ENCODE data around the gene AMD1.

Gene AMD1

DNA sequence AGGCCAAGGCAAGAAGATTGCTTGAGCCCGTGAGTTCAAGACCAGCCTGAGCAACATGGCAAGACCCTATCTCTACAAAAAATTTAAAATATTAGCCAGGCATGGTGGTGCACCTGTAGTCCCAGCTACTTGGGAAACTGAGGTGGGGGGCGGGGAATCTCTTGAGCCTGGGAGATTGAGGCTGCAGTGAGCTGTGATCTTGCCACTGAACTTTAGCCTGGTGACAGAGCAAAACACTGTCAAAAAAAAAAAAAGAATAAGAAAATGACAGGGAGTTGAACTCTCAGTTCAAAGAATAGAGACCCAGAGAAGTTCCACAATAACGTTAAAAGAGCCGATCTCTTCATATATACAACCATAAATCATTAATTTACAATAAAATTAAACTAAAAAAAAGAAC lies 24.8 kb upstream of the AMD1 start:
- H3K4me3 ChIP-seq (ENCODE audit: control insufficient read depth, low read depth, low read length) = no peak overlapping the region
- DNase-seq (ENCODE audit: low read depth) = no peak
- TF ChIP-seq, protein P1, sequence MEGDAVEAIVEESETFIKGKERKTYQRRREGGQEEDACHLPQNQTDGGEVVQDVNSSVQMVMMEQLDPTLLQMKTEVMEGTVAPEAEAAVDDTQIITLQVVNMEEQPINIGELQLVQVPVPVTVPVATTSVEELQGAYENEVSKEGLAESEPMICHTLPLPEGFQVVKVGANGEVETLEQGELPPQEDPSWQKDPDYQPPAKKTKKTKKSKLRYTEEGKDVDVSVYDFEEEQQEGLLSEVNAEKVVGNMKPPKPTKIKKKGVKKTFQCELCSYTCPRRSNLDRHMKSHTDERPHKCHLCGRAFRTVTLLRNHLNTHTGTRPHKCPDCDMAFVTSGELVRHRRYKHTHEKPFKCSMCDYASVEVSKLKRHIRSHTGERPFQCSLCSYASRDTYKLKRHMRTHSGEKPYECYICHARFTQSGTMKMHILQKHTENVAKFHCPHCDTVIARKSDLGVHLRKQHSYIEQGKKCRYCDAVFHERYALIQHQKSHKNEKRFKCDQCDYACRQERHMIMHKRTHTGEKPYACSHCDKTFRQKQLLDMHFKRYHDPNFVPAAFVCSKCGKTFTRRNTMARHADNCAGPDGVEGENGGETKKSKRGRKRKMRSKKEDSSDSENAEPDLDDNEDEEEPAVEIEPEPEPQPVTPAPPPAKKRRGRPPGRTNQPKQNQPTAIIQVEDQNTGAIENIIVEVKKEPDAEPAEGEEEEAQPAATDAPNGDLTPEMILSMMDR (IDR thresholded peaks at IDR 0.05; ENCODE audit: control insufficient read depth, insufficient read depth, low read depth, low read length, missing control alignments) = no peak

DNA sequence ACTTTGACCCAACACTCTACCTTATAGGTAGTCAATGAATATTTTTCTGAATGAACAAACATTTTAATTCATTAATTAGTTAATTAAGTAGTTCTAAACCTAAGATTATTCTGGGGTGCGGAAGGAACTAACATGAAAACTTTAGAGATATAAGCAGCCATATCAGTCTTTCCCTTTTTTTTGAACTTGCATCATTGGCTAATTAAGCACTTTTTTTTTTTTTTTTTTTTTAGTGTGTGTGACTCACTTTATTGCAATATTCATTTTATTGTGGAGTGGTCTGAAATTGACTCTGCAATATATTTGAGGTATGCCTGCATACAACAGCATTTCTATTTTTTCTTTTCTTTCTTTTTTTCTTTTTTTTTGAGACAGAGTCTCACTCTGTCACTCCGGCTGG lies 21.8 kb upstream of the AMD1 start:
- TF ChIP-seq, protein P1 (IDR thresholded peaks at IDR 0.05; ENCODE audit: control insufficient read depth, insufficient read depth, low read depth, low read length, missing control alignments) = no peak
- no peak overlapping the region for H3K4me3 ChIP-seq (ENCODE audit: control insufficient read depth, low read depth, low read length)
- no peak for DNase-seq (ENCODE audit: low read depth)

DNA sequence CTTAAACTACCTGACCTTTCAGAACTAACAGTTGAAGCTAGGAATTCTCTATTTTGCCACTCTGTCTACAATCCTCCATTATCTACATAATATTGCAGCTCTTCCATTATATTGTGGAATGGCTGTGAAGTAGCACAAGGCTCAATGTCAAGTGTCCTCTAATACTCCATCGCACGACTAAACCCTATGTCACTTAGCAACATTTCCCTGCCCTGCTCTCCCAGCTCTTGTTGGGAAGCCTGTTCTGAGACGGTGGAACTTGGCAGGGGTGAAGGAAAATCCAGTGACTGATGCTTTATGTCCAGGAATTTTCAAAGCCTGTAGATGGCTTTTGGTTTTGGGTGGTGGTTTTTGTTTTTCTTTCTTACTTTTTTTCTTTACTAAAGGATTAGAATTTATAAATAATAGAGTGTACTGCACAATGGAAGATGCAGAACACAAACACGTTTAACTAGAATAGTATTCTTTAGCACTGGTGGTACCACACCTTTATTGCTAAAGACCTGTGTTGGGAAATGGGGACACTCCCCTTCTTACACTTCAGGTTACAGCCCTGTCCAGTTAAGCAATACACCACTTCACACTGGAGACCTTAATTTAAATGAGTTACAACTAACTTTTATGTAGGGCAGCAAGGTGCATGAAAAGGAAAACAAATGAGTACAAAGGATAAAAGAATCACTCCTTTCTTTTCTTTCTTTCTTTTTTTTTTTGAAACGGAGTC lies 20.7 kb upstream of the AMD1 start:
- no peak for DNase-seq (ENCODE audit: low read depth)
- TF ChIP-seq, protein P1 (IDR thresholded peaks at IDR 0.05; ENCODE audit: control insufficient read depth, insufficient read depth, low read depth, low read length, missing control alignments) = no peak
- H3K4me3 ChIP-seq (ENCODE audit: control insufficient read depth, low read depth, low read length) = no peak overlapping the region

DNA sequence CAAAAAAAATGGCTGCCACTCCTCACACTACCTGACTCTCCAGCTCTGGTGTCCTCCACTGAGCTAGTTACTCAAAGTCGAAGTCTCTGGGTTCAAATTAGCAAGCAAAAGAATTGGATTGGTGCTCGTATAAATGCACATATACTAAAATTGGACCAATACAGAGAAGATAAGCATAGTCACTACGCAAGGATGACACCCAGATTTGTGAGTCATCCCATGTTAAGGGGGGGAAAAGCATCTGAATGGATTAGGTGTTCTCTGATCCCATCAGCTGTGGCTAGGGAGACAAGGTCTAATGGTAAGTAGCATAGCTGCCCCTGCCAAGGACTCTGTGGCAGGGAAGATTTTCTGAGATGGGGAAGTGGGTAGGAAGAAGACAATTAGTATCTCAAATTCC lies 18.3 kb upstream of the AMD1 start:
- no peak for DNase-seq (ENCODE audit: low read depth)
- TF ChIP-seq, protein P1 (IDR thresholded peaks at IDR 0.05; ENCODE audit: control insufficient read depth, insufficient read depth, low read depth, low read length, missing control alignments) = no peak
- H3K4me3 ChIP-seq (ENCODE audit: control insufficient read depth, low read depth, low read length) = no peak overlapping the region

DNA sequence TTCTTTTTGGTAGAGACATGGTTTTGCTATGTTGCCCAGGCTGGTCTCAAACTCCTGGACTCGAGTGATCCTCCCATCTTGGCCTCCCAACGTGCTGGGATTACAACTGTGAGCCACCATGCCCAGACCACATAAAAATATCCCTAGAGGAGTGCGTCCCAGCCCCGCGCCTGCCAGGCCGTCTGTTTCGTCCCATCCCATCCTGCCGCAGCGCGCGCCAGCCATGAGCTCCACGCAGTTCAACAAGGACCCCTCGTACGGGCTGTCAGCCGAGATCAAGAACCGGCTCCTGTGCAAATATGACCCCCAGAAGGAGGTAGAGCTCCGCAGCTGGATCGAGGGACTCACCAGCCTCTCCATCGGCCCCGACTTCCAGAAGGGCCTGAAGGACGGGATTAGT lies 16.6 kb upstream of the AMD1 start:
- TF ChIP-seq, protein P1 (IDR thresholded peaks at IDR 0.05; ENCODE audit: control insufficient read depth, insufficient read depth, low read depth, low read length, missing control alignments) = no peak
- no peak overlapping the region for H3K4me3 ChIP-seq (ENCODE audit: control insufficient read depth, low read depth, low read length)
- DNase-seq (ENCODE audit: low read depth) = no peak

DNA sequence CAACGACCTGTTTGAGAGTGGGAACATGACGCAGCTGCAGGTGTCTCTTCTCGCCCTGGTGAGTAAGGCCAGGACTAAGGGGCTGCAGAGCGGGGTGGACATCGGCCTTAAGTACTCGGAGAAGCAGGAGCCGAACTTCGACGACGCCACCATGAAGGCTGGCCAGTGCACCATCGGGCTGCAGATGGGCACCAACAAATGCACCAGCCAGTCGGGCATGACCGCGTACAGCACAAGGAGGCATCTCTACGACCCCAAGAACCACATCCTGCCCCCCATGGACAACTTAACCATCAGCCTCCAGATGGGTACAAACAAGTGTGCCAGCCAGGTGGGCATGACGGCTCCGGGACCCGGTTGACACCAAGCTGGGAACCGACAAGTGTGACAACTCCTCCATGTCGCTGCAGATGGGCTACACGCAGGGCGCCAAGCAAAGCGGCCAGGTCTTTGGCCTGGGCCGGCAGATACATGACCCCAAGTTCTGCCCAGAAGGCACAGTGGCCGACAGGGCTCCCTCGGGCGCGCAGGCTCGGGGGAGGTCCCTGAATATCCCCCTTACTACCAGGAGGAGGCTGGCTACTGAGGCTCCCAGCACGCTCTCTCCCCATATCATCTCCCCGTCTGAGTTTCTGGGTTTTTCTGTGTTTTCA lies 15.9 kb upstream of the AMD1 start:
- no peak overlapping the region for H3K4me3 ChIP-seq (ENCODE audit: control insufficient read depth, low read depth, low read length)
- TF ChIP-seq, protein P1 (IDR thresholded peaks at IDR 0.05; ENCODE audit: control insufficient read depth, insufficient read depth, low read depth, low read length, missing control alignments) = no peak
- no peak for DNase-seq (ENCODE audit: low read depth)

Measured in AG09309 (cell line).